ENCODE data around the gene CDH5.

DNA sequence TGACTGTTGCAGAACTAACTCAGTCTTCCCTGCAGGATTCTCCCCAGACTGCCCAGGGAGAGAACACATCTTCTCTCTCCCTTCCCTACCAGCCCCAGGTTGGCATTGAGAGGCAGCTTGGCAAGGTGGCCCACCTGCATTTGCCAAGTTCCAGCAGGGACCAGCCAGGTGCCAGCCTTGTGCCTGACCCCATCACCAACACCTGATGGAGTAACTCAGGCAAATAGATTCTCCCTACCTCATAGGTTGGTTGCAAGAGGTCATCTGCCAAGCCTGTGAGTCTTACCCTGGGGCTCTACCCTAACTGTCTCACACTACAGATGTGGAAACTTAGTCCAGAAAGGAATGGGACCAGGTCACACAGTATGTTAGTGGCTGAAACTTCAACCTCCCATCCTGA is 81.0 kb downstream of the CDH5 start:
- TF ChIP-seq, protein P1, sequence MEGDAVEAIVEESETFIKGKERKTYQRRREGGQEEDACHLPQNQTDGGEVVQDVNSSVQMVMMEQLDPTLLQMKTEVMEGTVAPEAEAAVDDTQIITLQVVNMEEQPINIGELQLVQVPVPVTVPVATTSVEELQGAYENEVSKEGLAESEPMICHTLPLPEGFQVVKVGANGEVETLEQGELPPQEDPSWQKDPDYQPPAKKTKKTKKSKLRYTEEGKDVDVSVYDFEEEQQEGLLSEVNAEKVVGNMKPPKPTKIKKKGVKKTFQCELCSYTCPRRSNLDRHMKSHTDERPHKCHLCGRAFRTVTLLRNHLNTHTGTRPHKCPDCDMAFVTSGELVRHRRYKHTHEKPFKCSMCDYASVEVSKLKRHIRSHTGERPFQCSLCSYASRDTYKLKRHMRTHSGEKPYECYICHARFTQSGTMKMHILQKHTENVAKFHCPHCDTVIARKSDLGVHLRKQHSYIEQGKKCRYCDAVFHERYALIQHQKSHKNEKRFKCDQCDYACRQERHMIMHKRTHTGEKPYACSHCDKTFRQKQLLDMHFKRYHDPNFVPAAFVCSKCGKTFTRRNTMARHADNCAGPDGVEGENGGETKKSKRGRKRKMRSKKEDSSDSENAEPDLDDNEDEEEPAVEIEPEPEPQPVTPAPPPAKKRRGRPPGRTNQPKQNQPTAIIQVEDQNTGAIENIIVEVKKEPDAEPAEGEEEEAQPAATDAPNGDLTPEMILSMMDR (IDR thresholded peaks at IDR 0.05), result no peak
- no peak for TF ChIP-seq POLR2A (IDR thresholded peaks at IDR 0.05)
